ENCODE results near the gene SLC34A1. TPM values are rescaled to one million over a fixed set of nuclear protein-coding genes. Genes with fewer than 3 reads are reported as not detected.

The SLC34A1 gene
- total and polyA plus RNA-seq, 8 donors, result not detected

- FAIRE-seq, result no peak
- 0% methylated on average over 77 to 93 of the region's 93 CpGs for WGBS, 2 donors
Measured at GRCh38 chr5:177403792-177404640, 19.8 kb downstream of the SLC34A1 start.

GRCh38 chr5:177404641-177405179 lies 20.5 kb downstream of the SLC34A1 start:
- FAIRE-seq (no peak), DNase-seq (peak in 3 of 6 donors; percentile 38 to 75 (median 61)), ATAC-seq (no peak)
- Histone ChIP-seq H3K4me3 (peak overlapping the region; percentile 17 to 70 (median 56)), H3K27ac (no peak overlapping the region), H3K9me3 (no peaks in the 10 kb centered on the region), H3K36me3 (no peaks in the 10 kb centered on the region), H3K27me3 (peaks cover 0 to 7% (median 0%) of the 10 kb centered on the region in 4 donors), H3K4me1 (peaks cover 4 to 14% (median 8%) of the 10 kb centered on the region in 3 donors)
- intact Hi-C loops (cut with DNase I), result loop anchor here in 1 of 3 donors (5.0 kb wide), 1 partner anchor 48 kb away; no protein-coding TSS in a partner anchor
- no peak for TF ChIP-seq CTCF (IDR thresholded peaks at IDR 0.05)
- 30 to 47% methylated on average over 10 to 16 of the region's 16 CpGs for WGBS, 2 donors

More at GRCh38 chr5:177403792-177404640, 19.8 kb downstream of the SLC34A1 start:
- peak; percentile 86 to 92 (median 88) for ATAC-seq
- Histone ChIP-seq H3K27ac (no peak overlapping the region), H3K9me3 (no peaks in the 10 kb centered on the region), H3K4me3 (peak overlapping the region; percentile 17 to 70 (median 56)), H3K36me3 (no peaks in the 10 kb centered on the region), H3K4me1 (peaks cover 4 to 14% (median 8%) of the 10 kb centered on the region in 3 donors), H3K27me3 (peaks cover 0 to 8% (median 0%) of the 10 kb centered on the region in 4 donors)
- TF ChIP-seq CTCF (IDR thresholded peaks at IDR 0.05), result peak; percentile 42 to 66 (median 54)
- peak; percentile 82 to 96 (median 88) for DNase-seq
- intact Hi-C loops (cut with DNase I), result no loop called here

- Histone ChIP-seq H3K36me3 (no peaks in the 10 kb centered on the region), H3K27me3 (peaks cover 0 to 1% (median 0%) of the 10 kb centered on the region in 4 donors), H3K9me3 (no peaks in the 10 kb centered on the region), H3K4me1 (peaks cover 4 to 14% (median 8%) of the 10 kb centered on the region in 3 donors), H3K27ac (no peak overlapping the region), H3K4me3 (no peak overlapping the region)
- TF ChIP-seq CTCF (IDR thresholded peaks at IDR 0.05), result no peak
- intact Hi-C loops (cut with DNase I), result loop anchor here in 1 of 3 donors (5.0 kb wide), 1 partner anchor 47 kb away; no protein-coding TSS in a partner anchor
- FAIRE-seq, result no peak
- no peak for DNase-seq
- no peak for ATAC-seq
- WGBS, 2 donors, result 79 to 92% methylated on average over 2 of the region's 2 CpGs
Measured at GRCh38 chr5:177405312-177405711, 21.1 kb downstream of the SLC34A1 start.

GRCh38 chr5:177405805-177406204 lies 21.6 kb downstream of the SLC34A1 start:
- TF ChIP-seq CTCF (IDR thresholded peaks at IDR 0.05), result no peak
- intact Hi-C loops (cut with DNase I), result loop anchor here in 1 of 3 donors (5.0 kb wide), 1 partner anchor 46 kb away; no protein-coding TSS in a partner anchor
- Histone ChIP-seq H3K4me3 (no peak overlapping the region), H3K4me1 (peaks cover 4 to 14% (median 8%) of the 10 kb centered on the region in 3 donors), H3K36me3 (no peaks in the 10 kb centered on the region), H3K9me3 (no peaks in the 10 kb centered on the region), H3K27me3 (no peaks in the 10 kb centered on the region), H3K27ac (no peak overlapping the region)
- DNase-seq, result no peak
- no peak for ATAC-seq
- WGBS, 2 donors, result 86 to 94% methylated on average over 5 of the region's 5 CpGs
- FAIRE-seq, result no peak

Data from pancreas (tissue), 10 donors.